HG03103 (cell line): Measurements from ENCODE around the gene HLA-A.
A peak's percentile ranks its signal among the peaks of the same experiment; 100 is the strongest.

Experiments used
- ATAC-seq: cut with Tn5 transposase; IDR thresholded peaks from one replicate; pipeline ENCODE4 v1.9.1; 2021; ENCODE audit warnings: low read depth; ENCODE audit not compliant: unreplicated experiment

The HLA-A gene

GRCh38 chr6:29933955-29934354 is 8.4 kb upstream of the HLA-A start:
- no peak for ATAC-seq

- no peak for ATAC-seq
Observed at GRCh38 chr6:29935273-29935955, 6.9 kb upstream of the HLA-A start.

GRCh38 chr6:29938746-29939508 is 3.4 kb upstream of the HLA-A start:
- ATAC-seq = no peak

GRCh38 chr6:29941016-29941415 is 1.3 kb upstream of the HLA-A start:
- ATAC-seq = no peak

- no peak for ATAC-seq
Observed at GRCh38 chr6:29941471-29941870, 861 bp upstream of the HLA-A start.

- ATAC-seq = no peak
Observed at GRCh38 chr6:29941916-29942274, 437 bp upstream of the HLA-A start.

- ATAC-seq = peak; percentile 14
Observed at GRCh38 chr6:29943053-29943966, 978 bp downstream of the HLA-A start.

DNA sequence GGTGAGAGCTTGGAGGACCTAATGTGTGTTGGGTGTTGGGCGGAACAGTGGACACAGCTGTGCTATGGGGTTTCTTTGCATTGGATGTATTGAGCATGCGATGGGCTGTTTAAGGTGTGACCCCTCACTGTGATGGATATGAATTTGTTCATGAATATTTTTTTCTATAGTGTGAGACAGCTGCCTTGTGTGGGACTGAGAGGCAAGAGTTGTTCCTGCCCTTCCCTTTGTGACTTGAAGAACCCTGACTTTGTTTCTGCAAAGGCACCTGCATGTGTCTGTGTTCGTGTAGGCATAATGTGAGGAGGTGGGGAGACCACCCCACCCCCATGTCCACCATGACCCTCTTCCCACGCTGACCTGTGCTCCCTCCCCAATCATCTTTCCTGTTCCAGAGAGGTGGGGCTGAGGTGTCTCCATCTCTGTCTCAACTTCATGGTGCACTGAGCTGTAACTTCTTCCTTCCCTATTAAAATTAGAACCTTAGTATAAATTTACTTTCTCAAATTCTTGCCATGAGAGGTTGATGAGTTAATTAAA is 3.0 kb downstream of the HLA-A start:
- no peak for ATAC-seq

GRCh38 chr6:29946223-29947076 is 4.1 kb downstream of the HLA-A start:
- no peak for ATAC-seq

GRCh38 chr6:29947077-29947980 is 5.0 kb downstream of the HLA-A start:
- ATAC-seq = no peak

DNA sequence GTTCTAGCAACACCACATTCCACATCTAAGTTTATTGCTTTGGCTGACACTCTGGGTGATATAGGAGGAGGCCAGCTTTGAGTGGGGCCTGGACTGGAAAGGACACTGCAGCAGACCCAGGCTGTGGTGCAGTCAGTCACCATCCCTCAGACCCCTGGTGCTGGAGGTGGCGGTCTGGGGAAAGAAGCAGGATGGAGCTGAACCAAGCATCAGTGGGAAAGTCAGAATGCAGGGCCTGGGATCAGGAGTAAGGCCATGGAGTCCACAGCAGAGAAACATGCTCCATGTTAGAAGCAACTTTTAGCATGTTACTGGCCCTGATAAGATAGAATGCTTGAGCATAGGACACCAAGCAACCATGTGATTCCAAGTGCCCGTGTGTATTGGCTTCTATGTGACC is 5.9 kb downstream of the HLA-A start:
- no peak for ATAC-seq

DNA sequence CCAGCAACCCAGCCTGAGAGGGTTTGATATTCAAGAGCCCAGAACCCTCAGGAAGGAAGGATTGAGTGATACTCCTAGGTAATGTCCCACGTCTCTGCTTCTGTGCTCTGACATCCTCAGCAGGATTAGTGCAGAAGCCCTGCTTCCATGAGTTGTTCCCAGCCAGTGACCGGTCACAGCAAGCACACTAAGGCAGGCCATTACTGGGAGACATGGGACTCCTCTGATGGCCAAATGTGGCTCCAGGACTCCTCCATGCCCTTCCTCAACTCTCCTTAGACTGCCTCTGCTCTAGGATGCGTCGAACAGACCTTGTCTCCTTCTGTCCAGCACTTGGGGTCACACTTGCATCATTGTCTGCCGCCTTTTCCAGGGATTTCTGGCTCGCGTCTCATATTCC is 7.6 kb downstream of the HLA-A start:
- no peak for ATAC-seq

DNA sequence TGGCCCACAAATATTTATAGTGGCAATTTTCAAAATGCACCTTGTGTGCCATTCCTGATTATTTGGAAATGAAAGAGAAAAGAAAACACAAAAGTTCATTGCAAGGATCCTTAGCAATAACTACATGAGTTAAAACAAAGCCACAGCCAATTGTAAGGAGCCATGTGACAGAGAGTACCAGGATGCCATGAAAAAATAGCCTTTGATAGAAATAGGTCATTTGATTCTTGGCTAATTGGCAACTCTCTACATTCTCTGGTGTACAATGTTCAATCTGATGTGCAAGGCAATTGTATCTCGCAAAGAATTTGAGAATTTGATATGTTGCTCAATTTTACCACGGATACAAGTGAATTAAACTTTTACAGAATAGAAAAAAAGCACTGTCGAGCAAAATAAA is 9.6 kb downstream of the HLA-A start:
- ATAC-seq = no peak

- no peak for ATAC-seq
Observed at GRCh38 chr6:29953001-29953441, 10.7 kb downstream of the HLA-A start.

DNA sequence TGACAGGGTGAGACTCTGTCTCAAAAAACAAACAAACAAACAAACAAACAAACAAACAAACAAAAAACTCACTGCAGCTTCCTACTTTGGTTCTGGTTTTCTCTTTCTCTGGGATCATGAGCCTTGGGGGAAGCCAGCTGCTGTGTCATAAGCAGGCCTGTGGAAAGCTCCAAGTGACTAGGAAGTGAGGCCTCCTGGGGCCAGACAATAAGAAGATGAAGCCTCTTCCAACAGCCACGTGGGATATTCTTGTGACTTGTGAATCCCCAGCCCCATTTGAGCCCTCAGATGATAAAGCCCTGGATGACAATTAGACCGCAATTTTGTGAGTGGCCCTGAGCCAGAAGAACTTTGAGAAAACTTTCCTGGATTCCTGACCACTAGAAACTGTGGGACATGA is 11.4 kb downstream of the HLA-A start:
- no peak for ATAC-seq

- no peak for ATAC-seq
Observed at GRCh38 chr6:29954272-29954671, 11.9 kb downstream of the HLA-A start.

GRCh38 chr6:29955783-29956182 is 13.5 kb downstream of the HLA-A start:
- ATAC-seq = no peak

GRCh38 chr6:29956518-29956917 is 14.2 kb downstream of the HLA-A start:
- ATAC-seq = no peak

GRCh38 chr6:29958046-29958445 is 15.7 kb downstream of the HLA-A start:
- no peak for ATAC-seq
